PC-9 (cell line): ENCODE results near the gene SHISA9. TPM values are rescaled to one million over a fixed set of nuclear protein-coding genes. Genes with fewer than 3 reads are reported as not detected.

Source experiments
- BruUV-seq: library from RNA; stranded (reverse); fragments of 400-500 nt; replicated peaks from 2 replicates; lab custom pipeline; 2021; lab: Mats Ljungman, UMichigan
- CTCF ChIA-PET: fragments of 300-600 bp; sonication (Branson Sonifier 250); formaldehyde crosslinking; loops from one replicate; lab custom pipeline; 2022; ENCODE audit warnings: antibody characterized with exemption; lab: Charles Lee
- POLR2A ChIA-PET: fragments of 300-600 bp; sonication (Branson Sonifier 250); formaldehyde crosslinking; loops from one replicate; lab custom pipeline; 2022; ENCODE audit warnings: antibody characterized with exemption; ENCODE audit not compliant: unreplicated experiment; lab: Charles Lee
- DNase-seq, 2 experiments: peaks; one replicate each; pipeline versions ENCODE4 v3.0.0 to v3.0.0-alpha.2; 2015 to 2022; ENCODE audit warnings: mixed read lengths in 1 of 2
- H2AFZ ChIP-seq: fragments of 200-600 bp; sonication (generic); 2 replicates; pipeline ENCODE4 v1.8.1; 2017; ENCODE audit warnings: antibody characterized with exemption
- H3F3A ChIP-seq: fragments of 200-600 bp; sonication (generic); 2 replicates; pipeline ENCODE4 v1.8.1; 2017; ENCODE audit warnings: antibody characterized with exemption, mild to moderate bottlenecking, low read depth; ENCODE audit not compliant: insufficient read depth
- H3K27ac ChIP-seq: fragments of 200-600 bp; sonication (generic); 2 replicates; pipeline ENCODE4 v1.6.1; 2016; ENCODE audit warnings: mixed run types
- H3K27me3 ChIP-seq: fragments of 200-600 bp; sonication (generic); 2 replicates; pipeline ENCODE4 v1.6.1; 2016; ENCODE audit warnings: low read depth, mixed run types; ENCODE audit not compliant: insufficient read depth
- H3K36me3 ChIP-seq: fragments of 200-600 bp; sonication (generic); 2 replicates; pipeline ENCODE4 v1.6.1; 2016; ENCODE audit warnings: low read depth, mixed run types
- H3K4me1 ChIP-seq: fragments of 200-600 bp; sonication (generic); replicated peaks from 2 replicates; pipeline ENCODE4 v1.6.1; 2016; ENCODE audit warnings: mixed run types; ENCODE audit not compliant: insufficient read depth
- H3K4me2 ChIP-seq: fragments of 200-600 bp; sonication (generic); 2 replicates; pipeline ENCODE4 v1.6.1; 2017; ENCODE audit warnings: mixed run types
- H3K4me3 ChIP-seq: fragments of 200-600 bp; sonication (generic); 2 replicates; pipeline ENCODE4 v1.6.1; 2016; ENCODE audit warnings: mixed run types
- H3K79me2 ChIP-seq: fragments of 200-600 bp; sonication (generic); 2 replicates; pipeline ENCODE4 v1.6.1; 2017; ENCODE audit warnings: low read depth, mixed run types
- H3K9me2 ChIP-seq: fragments of 200-600 bp; sonication (generic); 2 replicates; pipeline ENCODE4 v1.8.1; 2017; ENCODE audit warnings: mild to moderate bottlenecking; ENCODE audit not compliant: insufficient read depth
- H3K9me3 ChIP-seq: fragments of 200-600 bp; sonication (generic); 2 replicates; pipeline ENCODE4 v1.8.1; 2016; ENCODE audit warnings: low read depth; ENCODE audit not compliant: insufficient read depth
- H4K20me1 ChIP-seq: fragments of 200-600 bp; sonication (generic); 2 replicates; pipeline ENCODE4 v1.8.1; 2017; ENCODE audit not compliant: insufficient read depth
- EZH2 ChIP-seq: fragments of 200-600 bp; sonication (generic); IDR thresholded peaks from 2 replicates; pipeline ENCODE4 v1.8.0; 2017; ENCODE audit warnings: antibody characterized with exemption, low read depth
- intact Hi-C: fragments of 100-400 bp; cut with micrococcal nuclease; formaldehyde crosslinking; loops from one replicate; pipeline ENCODE4 v1.10.0; 2022; ENCODE audit not compliant: unreplicated experiment
- total RNA-seq: library from RNA; stranded (reverse); gene quantifications from 2 replicates; pipeline ENCODE4 v1.2.3, GENCODE V29; 2021
- TF ChIP-seq, protein P1 (sequence below): fragments of 200-600 bp; sonication (generic); conservative IDR thresholded peaks from 2 replicates; pipeline ENCODE4 v1.6.1; 2017; ENCODE audit warnings: mixed run types, antibody characterized with exemption, mild to moderate bottlenecking, moderate library complexity

Gene SHISA9
- total RNA-seq, 1 experiment from 2014 or later: 80.5 TPM

DNA sequence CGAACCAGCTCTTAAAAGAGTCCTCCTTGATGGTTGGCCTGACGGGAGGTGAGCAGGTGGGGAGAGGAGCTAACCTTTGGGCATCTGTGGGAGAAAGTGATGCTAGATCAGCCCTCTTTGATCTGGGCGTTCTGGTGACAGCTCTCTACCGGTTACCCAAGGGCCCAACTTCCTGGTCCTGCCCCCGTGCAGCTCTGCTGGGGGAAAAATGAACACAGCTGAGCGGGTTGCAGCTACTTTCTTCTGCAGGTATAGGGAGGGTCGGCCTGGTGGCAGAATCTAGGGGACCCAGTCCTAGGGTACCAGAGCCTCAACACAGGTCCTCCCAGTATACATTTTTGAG is 2.9 kb downstream of the SHISA9 start:
- Histone ChIP-seq H3K4me1 (peaks cover 26% of the 10 kb centered on the region), H3K4me3 (peak overlapping the region; percentile 94), H3K9me3 (no peaks in the 10 kb centered on the region), H2AFZ (no peak overlapping the region), H3K36me3 (peaks cover 23% of the 10 kb centered on the region), H3K9me2 (no peaks in the 10 kb centered on the region), H3K27ac (0 out of 2 replicates have a peak overlapping the region, but pooled peaks have one; percentile 62), H3K27me3 (no peaks in the 10 kb centered on the region), H3K4me2 (peak overlapping the region; percentile 85), H3K79me2 (peaks cover 87% of the 10 kb centered on the region), H3F3A (peaks cover 8% of the 10 kb centered on the region), H4K20me1 (peaks cover 58% of the 10 kb centered on the region)
- ChIA-PET CTCF (no interaction called here), POLR2A (interaction anchor here (0.6 kb wide), 1 partner anchor 294 kb away, joined by 4 read pairs; no protein-coding TSS in a partner anchor)
- no peak for TF ChIP-seq EZH2
- TF ChIP-seq, protein P1, sequence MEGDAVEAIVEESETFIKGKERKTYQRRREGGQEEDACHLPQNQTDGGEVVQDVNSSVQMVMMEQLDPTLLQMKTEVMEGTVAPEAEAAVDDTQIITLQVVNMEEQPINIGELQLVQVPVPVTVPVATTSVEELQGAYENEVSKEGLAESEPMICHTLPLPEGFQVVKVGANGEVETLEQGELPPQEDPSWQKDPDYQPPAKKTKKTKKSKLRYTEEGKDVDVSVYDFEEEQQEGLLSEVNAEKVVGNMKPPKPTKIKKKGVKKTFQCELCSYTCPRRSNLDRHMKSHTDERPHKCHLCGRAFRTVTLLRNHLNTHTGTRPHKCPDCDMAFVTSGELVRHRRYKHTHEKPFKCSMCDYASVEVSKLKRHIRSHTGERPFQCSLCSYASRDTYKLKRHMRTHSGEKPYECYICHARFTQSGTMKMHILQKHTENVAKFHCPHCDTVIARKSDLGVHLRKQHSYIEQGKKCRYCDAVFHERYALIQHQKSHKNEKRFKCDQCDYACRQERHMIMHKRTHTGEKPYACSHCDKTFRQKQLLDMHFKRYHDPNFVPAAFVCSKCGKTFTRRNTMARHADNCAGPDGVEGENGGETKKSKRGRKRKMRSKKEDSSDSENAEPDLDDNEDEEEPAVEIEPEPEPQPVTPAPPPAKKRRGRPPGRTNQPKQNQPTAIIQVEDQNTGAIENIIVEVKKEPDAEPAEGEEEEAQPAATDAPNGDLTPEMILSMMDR: no peak
- BruUV-seq: no TSS peak
- intact Hi-C loops: loop anchor here (5.0 to 10.0 kb wide), 3 partner anchors 73 to 809 kb away; no protein-coding TSS in a partner anchor
- no peak for DNase-seq

GRCh38 chr16:12906271-12906670 is 4.9 kb downstream of the SHISA9 start:
- Histone ChIP-seq H3K9me3 (no peaks in the 10 kb centered on the region), H3K4me3 (no peak overlapping the region), H3K9me2 (no peaks in the 10 kb centered on the region), H3K27me3 (no peaks in the 10 kb centered on the region), H2AFZ (no peak overlapping the region), H3K27ac (no peak overlapping the region), H4K20me1 (peaks cover 78% of the 10 kb centered on the region), H3K36me3 (peaks cover 40% of the 10 kb centered on the region), H3F3A (no peaks in the 10 kb centered on the region; the same call in 1 of the 2 replicates), H3K4me1 (peaks cover 25% of the 10 kb centered on the region), H3K4me2 (peak overlapping the region; percentile 85; the same call in 1 of the 2 replicates), H3K79me2 (peaks cover 88% of the 10 kb centered on the region)
- intact Hi-C loops: loop anchor here (10.0 kb wide), 1 partner anchor 811 kb away; no protein-coding TSS in a partner anchor
- no peak for DNase-seq
- ChIA-PET POLR2A (no interaction called here), CTCF (no interaction called here)
- TF ChIP-seq, protein P1: no peak
- TF ChIP-seq EZH2: no peak
- no TSS peak for BruUV-seq

DNA sequence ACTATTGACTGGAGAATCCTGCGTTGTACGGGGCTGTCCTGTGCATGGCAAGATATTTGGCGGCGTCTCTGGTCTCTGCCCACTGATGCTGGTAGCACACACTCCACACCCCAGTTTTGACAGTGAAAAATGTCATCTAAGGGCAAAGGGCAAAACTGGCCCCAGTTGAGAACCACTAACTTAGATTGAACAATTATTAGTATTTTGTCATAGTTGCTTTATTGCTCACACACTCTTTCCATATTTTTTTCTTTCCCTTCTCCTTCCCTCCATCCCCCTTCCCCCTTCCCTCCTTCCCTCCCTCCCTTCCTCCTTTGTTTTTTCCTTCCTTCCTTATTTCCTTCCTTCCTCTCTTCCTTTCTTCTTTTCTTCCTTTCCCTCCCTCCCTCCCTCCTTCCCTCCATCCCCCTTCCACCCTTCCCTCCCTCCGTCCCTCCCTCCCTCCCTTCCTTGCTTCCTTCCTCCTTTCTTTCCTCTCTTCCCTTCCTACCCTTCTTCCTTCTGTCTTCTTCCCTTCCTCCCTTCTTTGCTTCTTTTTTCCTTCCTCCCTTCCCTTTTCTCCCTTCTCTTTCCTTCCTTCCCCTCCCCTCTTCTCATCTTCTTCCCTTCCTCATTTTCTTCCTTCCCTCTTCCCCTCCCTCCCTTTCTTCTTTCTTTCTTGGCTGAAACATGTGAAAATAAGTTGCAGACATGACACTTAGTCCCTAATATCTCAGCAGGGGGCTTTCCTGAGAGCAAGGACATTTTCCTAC is 5.5 kb downstream of the SHISA9 start:
- Histone ChIP-seq H3K9me2 (no peaks in the 10 kb centered on the region), H3K4me3 (no peak overlapping the region), H2AFZ (no peak overlapping the region), H3K27ac (no peak overlapping the region), H4K20me1 (peaks cover 79% of the 10 kb centered on the region), H3K79me2 (peaks cover 92% of the 10 kb centered on the region), H3F3A (no peaks in the 10 kb centered on the region; the same call in 1 of the 2 replicates), H3K4me2 (peak overlapping the region; percentile 85; the same call in 1 of the 2 replicates), H3K27me3 (no peaks in the 10 kb centered on the region), H3K36me3 (peaks cover 43% of the 10 kb centered on the region), H3K9me3 (no peaks in the 10 kb centered on the region), H3K4me1 (peaks cover 25% of the 10 kb centered on the region)
- BruUV-seq: no TSS peak
- TF ChIP-seq, protein P1: no peak
- TF ChIP-seq EZH2: no peak
- CTCF ChIA-PET: interaction anchor here (0.7 to 0.8 kb wide), 2 partner anchors 115 to 476 kb away, joined by 3 to 13 read pairs; no protein-coding TSS in a partner anchor
- intact Hi-C loops: loop anchor here (10.0 kb wide), 1 partner anchor 812 kb away; no protein-coding TSS in a partner anchor
- no peak for DNase-seq
- POLR2A ChIA-PET: no interaction called here
